Upper lobe of left lung (tissue), 6 donors: ENCODE results near the gene NDNF. TPM values are rescaled to one million over a fixed set of nuclear protein-coding genes. Genes with fewer than 3 reads are reported as not detected.

Experiments
- ATAC-seq, 2 donors: fragments of 200-7000 bp; cut with Tn5 transposase; one replicate each; pipeline ENCODE4 v1.9.1; 2022; ENCODE audit warnings: mild to moderate bottlenecking in 2 of 2, moderate library complexity in 2 of 2; ENCODE audit not compliant: low FRiP score in 2 of 2
- DNase-seq, 2 donors: peaks; one replicate each; pipeline ENCODE4 v3.0.0-alpha.2; 2019 to 2020
- H3K27ac ChIP-seq, 4 donors: fragments of 200-600 bp; sonication (generic); one replicate each; pipeline ENCODE4 v1.5.1; 2016 to 2019
- H3K27me3 ChIP-seq, 4 donors: fragments of 200-600 bp; sonication (generic); one replicate each; pipeline ENCODE4 v1.5.1; 2017 to 2019
- H3K36me3 ChIP-seq, 4 donors: fragments of 200-600 bp; sonication (generic); one replicate each; pipeline ENCODE4 v1.5.1; 2016 to 2019
- H3K4me1 ChIP-seq, 4 donors: fragments of 200-600 bp; sonication (generic); one replicate each; pipeline ENCODE4 v1.5.1; 2018 to 2019
- H3K4me3 ChIP-seq, 4 donors: fragments of 200-600 bp; sonication (generic); one replicate each; pipeline ENCODE4 v1.5.1; 2017 to 2019; ENCODE audit warnings: mild to moderate bottlenecking in 2 of 4, moderate library complexity in 1 of 4
- H3K9me3 ChIP-seq, 4 donors: fragments of 200-600 bp; sonication (generic); one replicate each; pipeline ENCODE4 v1.5.1; 2018 to 2019
- EP300 ChIP-seq, 4 donors: sonication (generic); formaldehyde crosslinking; IDR thresholded peaks; one replicate each; pipeline ENCODE4 v1.5.1; 2017; ENCODE audit warnings: antibody characterized with exemption in 4 of 4, control low read depth in 2 of 4
- POLR2A ChIP-seq, 4 donors: fragments of 450-650 bp; IDR thresholded peaks; one replicate each; pipeline ENCODE4 v1.5.1; 2016 to 2017; ENCODE audit warnings: antibody characterized with exemption in 4 of 4, mild to moderate bottlenecking in 2 of 4
- POLR2AphosphoS5 ChIP-seq, 2 donors: sonication (generic); formaldehyde crosslinking; IDR thresholded peaks; one replicate each; pipeline ENCODE4 v1.5.1; 2017; ENCODE audit warnings: antibody characterized with exemption in 2 of 2
- WGBS, 2 donors: methylation state at CpG; one replicate each; pipeline ENCODE4 v1.1.5; 2017 to 2018; 5-methylcytosine and 5-hydroxymethylcytosine counted together
- total RNA-seq, 6 donors: library from RNA; depleted of rRNA in 4 of 6; stranded (reverse); fragments of >200 nt in 4 of 6; gene quantifications; one replicate each; pipeline versions ENCODE4 v1.1.0 to v1.2.1, GENCODE V29; 2016 to 2021
- TF ChIP-seq, protein P1 (sequence below), 6 experiments: fragments of 450-650 bp in 4 of 6; fragments of 200-600 bp in 2 of 6; sonication (generic) in 2 of 6; IDR thresholded peaks; one replicate each; pipeline ENCODE4 v1.5.1; 2016 to 2019; ENCODE audit warnings: antibody characterized with exemption in 6 of 6
- donor health status: DM: no; HTN: no; CAD: no; lungs with moderate emphysema.
- donor health status: DM: no; HTN: yes; CAD: no; lungs with severe emphysema.

NDNF gene
- total RNA-seq, 6 donors from 2014 or later, result 52.4 to 180 (median 129) TPM

DNA sequence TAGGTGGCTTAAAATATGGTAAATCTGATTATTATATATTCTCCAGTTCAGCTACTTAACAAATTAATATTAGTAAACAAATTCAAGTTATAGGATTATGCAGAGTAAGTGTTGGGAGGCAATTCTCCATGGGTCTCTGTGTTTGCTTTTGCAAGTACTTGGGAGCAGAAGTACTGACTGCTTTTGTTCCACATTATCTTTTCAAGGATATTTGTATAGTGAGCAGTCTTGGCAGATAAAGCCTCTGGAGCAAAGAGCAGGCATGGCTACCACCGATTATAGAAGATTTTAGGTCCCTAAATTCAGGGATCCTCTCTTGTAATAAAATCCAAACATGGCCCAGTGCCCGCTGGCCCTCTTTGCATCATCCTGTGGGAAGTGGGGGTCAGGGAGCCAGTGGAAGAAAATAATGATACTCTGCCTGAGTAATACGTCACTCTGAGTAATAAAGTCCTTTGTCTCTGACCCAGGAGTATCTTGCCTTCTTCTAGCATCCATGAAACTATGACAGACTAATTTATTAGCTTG, 23.2 kb downstream of the NDNF start:
- no peak overlapping the region for H3K27ac ChIP-seq
- H3K36me3 ChIP-seq, result peaks cover 0 to 6% (median 0%) of the 10 kb centered on the region in 4 donors
- TF ChIP-seq, protein P1, sequence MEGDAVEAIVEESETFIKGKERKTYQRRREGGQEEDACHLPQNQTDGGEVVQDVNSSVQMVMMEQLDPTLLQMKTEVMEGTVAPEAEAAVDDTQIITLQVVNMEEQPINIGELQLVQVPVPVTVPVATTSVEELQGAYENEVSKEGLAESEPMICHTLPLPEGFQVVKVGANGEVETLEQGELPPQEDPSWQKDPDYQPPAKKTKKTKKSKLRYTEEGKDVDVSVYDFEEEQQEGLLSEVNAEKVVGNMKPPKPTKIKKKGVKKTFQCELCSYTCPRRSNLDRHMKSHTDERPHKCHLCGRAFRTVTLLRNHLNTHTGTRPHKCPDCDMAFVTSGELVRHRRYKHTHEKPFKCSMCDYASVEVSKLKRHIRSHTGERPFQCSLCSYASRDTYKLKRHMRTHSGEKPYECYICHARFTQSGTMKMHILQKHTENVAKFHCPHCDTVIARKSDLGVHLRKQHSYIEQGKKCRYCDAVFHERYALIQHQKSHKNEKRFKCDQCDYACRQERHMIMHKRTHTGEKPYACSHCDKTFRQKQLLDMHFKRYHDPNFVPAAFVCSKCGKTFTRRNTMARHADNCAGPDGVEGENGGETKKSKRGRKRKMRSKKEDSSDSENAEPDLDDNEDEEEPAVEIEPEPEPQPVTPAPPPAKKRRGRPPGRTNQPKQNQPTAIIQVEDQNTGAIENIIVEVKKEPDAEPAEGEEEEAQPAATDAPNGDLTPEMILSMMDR (IDR thresholded peaks at IDR 0.05), result no peak
- TF ChIP-seq POLR2AphosphoS5 (IDR thresholded peaks at IDR 0.05), result no peak
- TF ChIP-seq EP300 (IDR thresholded peaks at IDR 0.05), result no peak
- TF ChIP-seq POLR2A (IDR thresholded peaks at IDR 0.05), result no peak
- no peak for DNase-seq
- 60 to 67% methylated on average over 3 of the region's 3 CpGs for WGBS, 2 donors
- peaks cover 0 to 30% (median 11%) of the 10 kb centered on the region in 4 donors for H3K4me1 ChIP-seq
- no peaks in the 10 kb centered on the region for H3K27me3 ChIP-seq
- H3K9me3 ChIP-seq, result no peaks in the 10 kb centered on the region
- H3K4me3 ChIP-seq, result no peak overlapping the region
- ATAC-seq, result no peak

DNA sequence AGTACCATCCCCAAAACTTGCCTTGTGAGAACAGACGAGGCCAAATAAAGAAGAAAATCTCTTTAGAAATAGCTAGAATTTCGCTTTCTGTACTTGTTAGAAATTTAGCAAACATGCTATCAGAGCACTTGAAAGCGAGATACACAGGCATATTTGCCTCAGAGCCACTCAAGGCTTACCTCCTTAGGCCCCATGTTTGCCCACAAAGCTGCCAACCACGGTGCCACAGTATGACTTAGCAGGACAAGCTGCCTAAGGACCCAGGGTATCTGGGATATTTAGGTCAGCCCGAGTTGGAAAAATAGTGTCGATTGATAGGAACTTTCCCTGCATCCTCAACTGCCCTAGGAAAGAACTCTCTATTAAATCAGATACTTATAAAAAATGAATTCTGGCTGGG, 24.2 kb downstream of the NDNF start:
- H3K4me3 ChIP-seq, result no peak overlapping the region
- no peaks in the 10 kb centered on the region for H3K27me3 ChIP-seq
- no peaks in the 10 kb centered on the region for H3K9me3 ChIP-seq
- peaks cover 0 to 24% (median 6%) of the 10 kb centered on the region in 4 donors for H3K4me1 ChIP-seq
- ATAC-seq, result peak in 1 of 2 donors; percentile 63
- no peak for TF ChIP-seq EP300 (IDR thresholded peaks at IDR 0.05)
- TF ChIP-seq, protein P1 (IDR thresholded peaks at IDR 0.05), result no peak
- no peak for TF ChIP-seq POLR2AphosphoS5 (IDR thresholded peaks at IDR 0.05)
- no peak for TF ChIP-seq POLR2A (IDR thresholded peaks at IDR 0.05)
- WGBS, 2 donors, result 67 to 83% methylated on average over 6 of the region's 6 CpGs
- H3K36me3 ChIP-seq, result peaks cover 0 to 8% (median 0%) of the 10 kb centered on the region in 4 donors
- H3K27ac ChIP-seq, result peak overlapping the region in 1 of 4 donors; percentile 25
- DNase-seq, result no peak

DNA sequence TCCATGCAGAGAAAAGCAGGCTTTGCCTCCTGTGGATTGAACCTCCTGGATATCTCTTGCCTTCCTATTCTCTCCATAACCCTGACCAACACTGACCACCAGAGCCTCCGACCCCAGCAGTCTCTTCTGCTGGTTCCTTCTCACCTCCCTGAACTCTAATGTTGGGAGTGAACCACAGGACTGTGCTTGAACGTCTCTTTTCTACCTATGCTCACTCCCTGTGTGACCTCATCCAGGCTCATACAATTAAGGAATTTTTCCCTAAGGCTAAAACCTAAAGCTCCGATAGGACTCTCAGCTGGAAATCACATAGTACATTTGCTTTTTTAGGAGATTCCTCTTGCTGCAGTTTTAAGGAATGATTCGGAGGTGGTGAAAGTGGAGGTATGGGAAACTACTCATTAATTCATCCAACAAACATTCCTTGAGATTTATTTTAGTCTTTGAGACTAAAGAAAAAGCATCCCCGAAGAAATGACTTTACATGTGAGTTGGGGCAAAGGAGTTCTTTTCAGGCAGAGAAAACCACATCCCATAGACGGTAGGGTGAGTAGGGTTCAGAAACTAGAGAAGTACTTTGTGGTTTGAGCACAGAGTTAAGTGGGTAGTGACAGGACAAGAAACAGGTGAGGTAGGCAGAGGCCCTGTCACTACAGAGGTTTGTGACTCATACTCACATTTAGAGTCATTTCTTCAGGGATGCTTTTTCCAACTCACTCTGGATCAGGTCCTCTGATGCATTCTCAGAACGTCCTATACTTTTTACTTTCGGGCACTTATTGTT, 30.8 kb downstream of the NDNF start:
- Histone ChIP-seq H3K4me3 (no peak overlapping the region), H3K36me3 (peaks cover 0 to 33% (median 24%) of the 10 kb centered on the region in 4 donors), H3K27ac (no peak overlapping the region), H3K4me1 (no peaks in the 10 kb centered on the region), H3K9me3 (no peaks in the 10 kb centered on the region), H3K27me3 (no peaks in the 10 kb centered on the region)
- TF ChIP-seq EP300 (IDR thresholded peaks at IDR 0.05), result no peak
- ATAC-seq, result peak in 1 of 2 donors; percentile 37
- DNase-seq, result no peak
- 67 to 69% methylated on average over 8 of the region's 8 CpGs for WGBS, 2 donors

DNA sequence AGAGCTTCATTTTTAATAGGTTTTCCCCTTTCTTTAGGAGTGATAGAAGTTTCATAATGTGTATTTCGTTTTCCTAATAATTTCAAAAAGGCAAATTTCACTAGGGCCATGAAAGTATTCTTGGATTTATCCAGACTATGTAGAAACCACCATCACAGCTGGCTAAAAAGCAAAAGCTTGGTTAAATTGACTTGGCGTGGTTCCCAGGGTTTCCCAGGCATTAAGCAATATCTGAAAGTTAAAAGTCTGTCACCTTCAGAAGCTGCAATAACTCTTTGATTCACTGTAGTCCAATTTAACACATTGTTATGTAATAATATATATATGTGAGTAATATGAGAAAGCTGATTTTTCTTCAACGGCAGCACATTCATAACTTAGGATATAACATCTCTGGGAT, 38.3 kb downstream of the NDNF start:
- DNase-seq (no peak), ATAC-seq (no peak)
- Histone ChIP-seq H3K27me3 (no peaks in the 10 kb centered on the region), H3K9me3 (no peaks in the 10 kb centered on the region), H3K27ac (no peak overlapping the region), H3K4me1 (peaks cover 0 to 11% (median 0%) of the 10 kb centered on the region in 4 donors), H3K36me3 (peaks cover 0 to 28% (median 21%) of the 10 kb centered on the region in 4 donors), H3K4me3 (no peak overlapping the region)
- TF ChIP-seq, protein P1 (IDR thresholded peaks at IDR 0.05), result no peak
- TF ChIP-seq EP300 (IDR thresholded peaks at IDR 0.05) (no peak), POLR2AphosphoS5 (IDR thresholded peaks at IDR 0.05) (no peak), POLR2A (IDR thresholded peaks at IDR 0.05) (no peak)
- WGBS, 2 donors, result 38 to 51% methylated on average over 3 of the region's 3 CpGs

DNA sequence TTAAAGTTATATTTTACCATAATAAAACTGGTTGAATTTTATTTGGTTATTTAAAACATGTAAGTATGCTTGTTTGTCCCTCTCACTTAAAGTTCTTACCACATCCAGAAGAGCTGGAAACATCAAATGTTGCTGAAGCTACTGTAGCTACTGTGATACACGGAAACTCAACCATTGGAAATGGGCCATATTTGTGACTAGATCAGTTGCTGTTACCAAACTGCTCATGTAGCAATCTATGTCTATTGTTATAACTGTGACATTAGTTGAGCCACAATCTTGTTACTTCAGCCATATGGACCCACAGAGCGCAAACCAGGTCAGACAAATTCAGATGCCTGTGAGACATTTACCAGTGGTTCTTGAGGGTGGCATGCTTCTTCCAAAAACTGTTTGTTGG, 41.6 kb downstream of the NDNF start:
- H3K27ac ChIP-seq, result no peak overlapping the region
- ATAC-seq, result no peak
- no peaks in the 10 kb centered on the region for H3K27me3 ChIP-seq
- 74 to 82% methylated on average over 2 of the region's 2 CpGs for WGBS, 2 donors
- peaks cover 0 to under 1% (median 0%) of the 10 kb centered on the region in 4 donors for H3K36me3 ChIP-seq
- H3K4me1 ChIP-seq, result peaks cover 0 to 11% (median 0%) of the 10 kb centered on the region in 4 donors
- H3K9me3 ChIP-seq, result no peaks in the 10 kb centered on the region
- TF ChIP-seq EP300 (IDR thresholded peaks at IDR 0.05) (no peak), POLR2AphosphoS5 (IDR thresholded peaks at IDR 0.05) (no peak), POLR2A (IDR thresholded peaks at IDR 0.05) (no peak)
- TF ChIP-seq, protein P1 (IDR thresholded peaks at IDR 0.05), result no peak
- no peak overlapping the region for H3K4me3 ChIP-seq
- DNase-seq, result no peak
